H9 (cell line): ENCODE measurements around the gene GNE. TPM values are rescaled to one million over a fixed set of nuclear protein-coding genes. Genes with fewer than 3 reads are reported as not detected.

Experiments
- DNase-seq: peaks from one replicate; pipeline ENCODE4 v3.0.0-alpha.2; 2017
- H2AFZ ChIP-seq: one replicate; pipeline ENCODE4 v1.6.1; 2013; ENCODE audit warnings: mild to moderate bottlenecking, low read length, control low read depth, moderate library complexity
- H2AK5ac ChIP-seq: 2 replicates; pipeline ENCODE4 v1.6.1; 2013; ENCODE audit warnings: low read length, control low read depth, mixed read lengths; ENCODE audit not compliant: insufficient read length
- H2BK120ac ChIP-seq: one replicate; pipeline ENCODE4 v1.6.1; 2013; ENCODE audit warnings: low read depth, mild to moderate bottlenecking, low read length, control low read depth, inconsistent platforms; ENCODE audit not compliant: poor library complexity, severe bottlenecking
- H2BK12ac ChIP-seq: 2 replicates; pipeline ENCODE4 v1.6.1; 2013; ENCODE audit warnings: low read length, control low read depth, mixed read lengths, low read depth; ENCODE audit not compliant: insufficient read length
- H2BK15ac ChIP-seq: 2 replicates; pipeline ENCODE4 v1.6.1; 2013; ENCODE audit warnings: low read depth, low read length, control low read depth
- H2BK20ac ChIP-seq: one replicate; pipeline ENCODE4 v1.6.1; 2013; ENCODE audit warnings: low read depth, mild to moderate bottlenecking, low read length, control low read depth, inconsistent platforms; ENCODE audit not compliant: poor library complexity, severe bottlenecking
- H2BK5ac ChIP-seq: 2 replicates; pipeline ENCODE4 v1.6.1; 2013; ENCODE audit warnings: low read length, control low read depth, mixed read lengths; ENCODE audit not compliant: insufficient read length
- H3K14ac ChIP-seq: 2 replicates; pipeline ENCODE4 v1.6.1; 2013; ENCODE audit warnings: low read length, control low read depth; ENCODE audit not compliant: insufficient read depth
- H3K18ac ChIP-seq: 2 replicates; pipeline ENCODE4 v1.6.1; 2013; ENCODE audit warnings: low read depth, mild to moderate bottlenecking, mixed read lengths, low read length, control low read depth; ENCODE audit not compliant: insufficient read length
- H3K23ac ChIP-seq: 2 replicates; pipeline ENCODE4 v1.6.1; 2013; ENCODE audit warnings: low read length, control low read depth, mixed read lengths, low read depth; ENCODE audit not compliant: insufficient read length
- H3K23me2 ChIP-seq: 2 replicates; pipeline ENCODE4 v1.6.1; 2013; ENCODE audit warnings: low read depth, mild to moderate bottlenecking, mixed read lengths, low read length, control low read depth; ENCODE audit not compliant: insufficient read length, poor library complexity, severe bottlenecking
- H3K27ac ChIP-seq: 2 replicates; pipeline ENCODE4 v1.5.1; 2013; ENCODE audit warnings: low read length, control low read depth, mixed read lengths, low read depth; ENCODE audit not compliant: insufficient read length
- H3K27me3 ChIP-seq: 2 replicates; pipeline ENCODE4 v1.6.1; 2013; ENCODE audit warnings: low read length, control low read depth, inconsistent platforms; ENCODE audit not compliant: insufficient read depth
- H3K4ac ChIP-seq: 2 replicates; pipeline ENCODE4 v1.6.1; 2013; ENCODE audit warnings: low read depth, mild to moderate bottlenecking, control low read depth, inconsistent platforms, low read length, moderate library complexity
- H3K4me1 ChIP-seq: 2 replicates; pipeline ENCODE4 v1.6.1; 2013; ENCODE audit warnings: low read length, control low read depth, inconsistent platforms; ENCODE audit not compliant: insufficient read depth
- H3K4me2 ChIP-seq: 2 replicates; pipeline ENCODE4 v1.6.1; 2013; ENCODE audit warnings: low read length, control low read depth, mixed read lengths; ENCODE audit not compliant: insufficient read length, insufficient read depth
- H3K56ac ChIP-seq: 2 replicates; pipeline ENCODE4 v1.6.1; 2013; ENCODE audit warnings: low read depth, mild to moderate bottlenecking, mixed read lengths, low read length, control low read depth; ENCODE audit not compliant: insufficient read length
- H3K79me1 ChIP-seq: 2 replicates; pipeline ENCODE4 v1.6.1; 2013; ENCODE audit warnings: low read depth, mild to moderate bottlenecking, moderate library complexity, low read length, control low read depth, inconsistent platforms; ENCODE audit not compliant: insufficient read depth, poor library complexity, severe bottlenecking
- H3K79me2 ChIP-seq: 2 replicates; pipeline ENCODE4 v1.6.1; 2013; ENCODE audit warnings: low read length, control low read depth, inconsistent platforms; ENCODE audit not compliant: insufficient read depth
- H3K9ac ChIP-seq: 2 replicates; pipeline ENCODE4 v1.6.1; 2013; ENCODE audit warnings: low read length, control low read depth, mixed read lengths; ENCODE audit not compliant: insufficient read length; ENCODE audit errors: extremely low read depth
- H3K9me3 ChIP-seq: one replicate; pipeline ENCODE4 v1.6.1; 2013; ENCODE audit warnings: low read depth, low read length, inconsistent platforms; ENCODE audit not compliant: control insufficient read depth
- H3T11ph ChIP-seq: one replicate; pipeline ENCODE4 v1.6.1; 2013; ENCODE audit warnings: mild to moderate bottlenecking, low read length, control low read depth, inconsistent platforms
- H4K20me1 ChIP-seq: one replicate; pipeline ENCODE4 v1.6.1; 2013; ENCODE audit not compliant: control insufficient read depth, insufficient read length, insufficient read depth
- H4K5ac ChIP-seq: 2 replicates; pipeline ENCODE4 v1.6.1; 2013; ENCODE audit warnings: low read depth, mild to moderate bottlenecking, mixed read lengths, low read length, control low read depth; ENCODE audit not compliant: insufficient read length
- H4K8ac ChIP-seq: replicated peaks from 2 replicates; pipeline ENCODE4 v1.6.1; 2013; ENCODE audit warnings: low read length, control low read depth, mixed read lengths, low read depth; ENCODE audit not compliant: insufficient read length
- H4K91ac ChIP-seq: 2 replicates; pipeline ENCODE4 v1.6.1; 2013; ENCODE audit warnings: low read depth, mild to moderate bottlenecking, moderate library complexity, mixed read lengths, low read length, control low read depth; ENCODE audit not compliant: insufficient read length
- H3K27ac Mint-ChIP-seq, 3 experiments: 2 replicates in 2 of 3; 3 replicates in 1 of 3; pipeline ENCODE4 v1.8.0; 2020 to 2021; ENCODE audit warnings: mixed read lengths in 3 of 3, mild to moderate bottlenecking in 1 of 3, moderate library complexity in 1 of 3
- H3K27me3 Mint-ChIP-seq: 2 replicates; pipeline ENCODE4 v1.8.0; 2021; ENCODE audit warnings: low read depth, mild to moderate bottlenecking, moderate library complexity, mixed read lengths
- H3K36me3 Mint-ChIP-seq, 3 experiments: 2 replicates in 2 of 3; 3 replicates in 1 of 3; pipeline ENCODE4 v1.8.0; 2020 to 2021; ENCODE audit warnings: low read depth in 3 of 3, mixed read lengths in 3 of 3; ENCODE audit not compliant: insufficient read depth in 1 of 3
- H3K4me1 Mint-ChIP-seq, 2 experiments: 2 replicates each; pipeline ENCODE4 v1.8.0; 2020; ENCODE audit warnings: mixed read lengths in 2 of 2
- H3K4me3 Mint-ChIP-seq, 2 experiments: 2 replicates in 1 of 2; 3 replicates in 1 of 2; pipeline ENCODE4 v1.8.0; 2020 to 2021; ENCODE audit warnings: mild to moderate bottlenecking in 2 of 2, mixed read lengths in 2 of 2, moderate library complexity in 1 of 2
- H3K9me3 Mint-ChIP-seq, 2 experiments: 2 replicates in 1 of 2; 3 replicates in 1 of 2; pipeline ENCODE4 v1.8.0; 2020; ENCODE audit warnings: mild to moderate bottlenecking in 2 of 2, mixed read lengths in 2 of 2, moderate library complexity in 1 of 2
- WGBS: extraction: QIAGEN DNeasy Blood & Tissue Kit; methylation state at CpG from one replicate; pipeline ENCODE4 v1.1.7; 2013; ENCODE audit warnings: missing lambda C conversion rate, low lambda C conversion rate, mixed read lengths; ENCODE audit not compliant: insufficient read length; ENCODE audit errors: extremely low coverage; 5-methylcytosine and 5-hydroxymethylcytosine counted together
- total RNA-seq: library from RNA; stranded (reverse); gene quantifications from 2 replicates; pipeline ENCODE4 v1.2.1, GENCODE V29; 2021
- TF ChIP-seq, protein P1 (sequence below): fragments of 200-600 bp; sonication (generic); conservative IDR thresholded peaks from 3 replicates; pipeline ENCODE4 v1.8.0; 2021; ENCODE audit warnings: antibody characterized with exemption, mild to moderate bottlenecking

GNE gene
- total RNA-seq, 1 experiment from 2014 or later: 6.3 TPM

DNA sequence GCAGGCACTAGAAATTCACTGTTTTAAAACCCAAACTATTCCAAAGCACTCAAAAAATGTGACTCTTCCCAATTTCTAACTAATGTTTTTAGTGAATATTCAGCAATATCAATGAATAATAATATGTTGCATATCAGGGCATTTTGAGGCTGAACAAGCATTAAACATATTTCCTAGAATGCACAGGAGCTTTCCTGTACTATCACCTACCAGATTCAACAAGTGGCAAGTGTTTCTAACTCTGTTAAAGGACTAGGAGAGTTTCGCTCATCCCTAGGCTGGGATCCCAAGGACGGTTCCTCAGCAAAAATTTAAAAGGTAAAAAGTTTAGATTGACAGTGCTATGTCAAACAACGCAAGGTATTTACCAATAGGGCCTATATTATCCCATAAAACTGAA is 21.0 kb downstream of the GNE start:
- WGBS: no CpG with 5 or more reads among the region's 3 CpGs
- H2AK5ac ChIP-seq: no peak overlapping the region
- H3K9me3 Mint-ChIP-seq: no peaks in the 10 kb centered on the region

More for the DNA sequence above, 21.0 kb downstream of the GNE start:
- Mint-ChIP-seq H3K4me3 (no peak overlapping the region), H3K4me1 (peaks cover 3% of the 10 kb centered on the region in 2 experiments), H3K27me3 (no peaks in the 10 kb centered on the region), H3K27ac (no peak overlapping the region), H3K36me3 (peaks cover 7 to 31% (median 20%) of the 10 kb centered on the region in 3 experiments)
- Histone ChIP-seq H3T11ph (no peak overlapping the region), H3K23ac (no peak overlapping the region), H2BK15ac (no peak overlapping the region), H2BK20ac (no peak overlapping the region), H4K20me1 (no peaks in the 10 kb centered on the region), H4K5ac (no peak overlapping the region), H4K8ac (no peak overlapping the region), H3K9me3 (no peaks in the 10 kb centered on the region), H3K23me2 (no peaks in the 10 kb centered on the region), H2BK5ac (no peak overlapping the region), H3K4me2 (no peak overlapping the region), H3K4ac (no peak overlapping the region), H3K56ac (no peak overlapping the region), H2BK12ac (no peak overlapping the region), H3K79me2 (no peaks in the 10 kb centered on the region), H2BK120ac (no peak overlapping the region), H3K4me1 (no peaks in the 10 kb centered on the region), H3K27me3 (no peaks in the 10 kb centered on the region), H3K27ac (no peak overlapping the region), H3K14ac (no peak overlapping the region), H3K18ac (no peak overlapping the region), H3K79me1 (no peaks in the 10 kb centered on the region), H2AFZ (no peak overlapping the region), H3K9ac (no peak overlapping the region), H4K91ac (no peak overlapping the region)
- no peak for DNase-seq
- TF ChIP-seq, protein P1, sequence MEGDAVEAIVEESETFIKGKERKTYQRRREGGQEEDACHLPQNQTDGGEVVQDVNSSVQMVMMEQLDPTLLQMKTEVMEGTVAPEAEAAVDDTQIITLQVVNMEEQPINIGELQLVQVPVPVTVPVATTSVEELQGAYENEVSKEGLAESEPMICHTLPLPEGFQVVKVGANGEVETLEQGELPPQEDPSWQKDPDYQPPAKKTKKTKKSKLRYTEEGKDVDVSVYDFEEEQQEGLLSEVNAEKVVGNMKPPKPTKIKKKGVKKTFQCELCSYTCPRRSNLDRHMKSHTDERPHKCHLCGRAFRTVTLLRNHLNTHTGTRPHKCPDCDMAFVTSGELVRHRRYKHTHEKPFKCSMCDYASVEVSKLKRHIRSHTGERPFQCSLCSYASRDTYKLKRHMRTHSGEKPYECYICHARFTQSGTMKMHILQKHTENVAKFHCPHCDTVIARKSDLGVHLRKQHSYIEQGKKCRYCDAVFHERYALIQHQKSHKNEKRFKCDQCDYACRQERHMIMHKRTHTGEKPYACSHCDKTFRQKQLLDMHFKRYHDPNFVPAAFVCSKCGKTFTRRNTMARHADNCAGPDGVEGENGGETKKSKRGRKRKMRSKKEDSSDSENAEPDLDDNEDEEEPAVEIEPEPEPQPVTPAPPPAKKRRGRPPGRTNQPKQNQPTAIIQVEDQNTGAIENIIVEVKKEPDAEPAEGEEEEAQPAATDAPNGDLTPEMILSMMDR: no peak
